Parathyroid adenoma (tissue), 2 donors: Measurements from ENCODE around the gene RABGGTB.
"Not testable (repeated sequence)": the region's sequence is repeated elsewhere in the genome, so short reads cannot be mapped to it uniquely, and the experiment has no call there.

ENCODE experiments used
- H2AFZ ChIP-seq: fragments of 300-600 bp; sonication (generic); one replicate; pipeline ENCODE4 v1.7.0; 2017; ENCODE audit warnings: antibody characterized with exemption, mild to moderate bottlenecking
- H3K27ac ChIP-seq: fragments of 300-600 bp; sonication (generic); one replicate; pipeline ENCODE4 v1.7.0; 2017
- H3K27me3 ChIP-seq: fragments of 300-600 bp; sonication (generic); one replicate; pipeline ENCODE4 v1.7.0; 2017; ENCODE audit warnings: low read length; ENCODE audit not compliant: control insufficient read depth, insufficient read depth
- H3K36me3 ChIP-seq: fragments of 300-600 bp; sonication (generic); one replicate; pipeline ENCODE4 v1.7.0; 2017; ENCODE audit warnings: low read length; ENCODE audit not compliant: control insufficient read depth, insufficient read depth
- H3K4me1 ChIP-seq: fragments of 300-600 bp; sonication (generic); one replicate; pipeline ENCODE4 v1.7.0; 2017; ENCODE audit warnings: control low read depth
- H3K4me2 ChIP-seq: fragments of 300-600 bp; sonication (generic); one replicate; pipeline ENCODE4 v1.7.0; 2017; ENCODE audit warnings: low read length
- H3K4me3 ChIP-seq: fragments of 300-600 bp; sonication (generic); one replicate; pipeline ENCODE4 v1.7.0; 2017; ENCODE audit warnings: low read depth, low read length
- H3K79me2 ChIP-seq: fragments of 300-600 bp; sonication (generic); one replicate; pipeline ENCODE4 v1.7.0; 2017; ENCODE audit warnings: control low read depth
- H3K9ac ChIP-seq: fragments of 300-600 bp; sonication (generic); one replicate; pipeline ENCODE4 v1.7.0; 2017; ENCODE audit warnings: mild to moderate bottlenecking
- H3K9me3 ChIP-seq: fragments of 300-600 bp; sonication (generic); one replicate; pipeline ENCODE4 v1.7.0; 2017; ENCODE audit warnings: low read length; ENCODE audit not compliant: control insufficient read depth
- TF ChIP-seq, protein P1 (sequence below): fragments of 300-600 bp; sonication (generic); IDR thresholded peaks from one replicate; pipeline ENCODE4 v1.7.0; 2017; ENCODE audit warnings: antibody characterized with exemption, mild to moderate bottlenecking
- donor health status: primary hyperparathyroidism.

Gene RABGGTB

GRCh38 chr1:75764057-75764655, 21.9 kb upstream of the RABGGTB start:
- Histone ChIP-seq H3K9me3 (no peaks in the 10 kb centered on the region), H3K36me3 (no peaks in the 10 kb centered on the region), H3K4me3 (no peak overlapping the region), H3K79me2 (no peaks in the 10 kb centered on the region), H3K9ac (no peak overlapping the region), H2AFZ (no peak overlapping the region), H3K27ac (no peak overlapping the region), H3K4me1 (no peaks in the 10 kb centered on the region), H3K4me2 (no peak overlapping the region), H3K27me3 (no peaks in the 10 kb centered on the region)
- TF ChIP-seq, protein P1, sequence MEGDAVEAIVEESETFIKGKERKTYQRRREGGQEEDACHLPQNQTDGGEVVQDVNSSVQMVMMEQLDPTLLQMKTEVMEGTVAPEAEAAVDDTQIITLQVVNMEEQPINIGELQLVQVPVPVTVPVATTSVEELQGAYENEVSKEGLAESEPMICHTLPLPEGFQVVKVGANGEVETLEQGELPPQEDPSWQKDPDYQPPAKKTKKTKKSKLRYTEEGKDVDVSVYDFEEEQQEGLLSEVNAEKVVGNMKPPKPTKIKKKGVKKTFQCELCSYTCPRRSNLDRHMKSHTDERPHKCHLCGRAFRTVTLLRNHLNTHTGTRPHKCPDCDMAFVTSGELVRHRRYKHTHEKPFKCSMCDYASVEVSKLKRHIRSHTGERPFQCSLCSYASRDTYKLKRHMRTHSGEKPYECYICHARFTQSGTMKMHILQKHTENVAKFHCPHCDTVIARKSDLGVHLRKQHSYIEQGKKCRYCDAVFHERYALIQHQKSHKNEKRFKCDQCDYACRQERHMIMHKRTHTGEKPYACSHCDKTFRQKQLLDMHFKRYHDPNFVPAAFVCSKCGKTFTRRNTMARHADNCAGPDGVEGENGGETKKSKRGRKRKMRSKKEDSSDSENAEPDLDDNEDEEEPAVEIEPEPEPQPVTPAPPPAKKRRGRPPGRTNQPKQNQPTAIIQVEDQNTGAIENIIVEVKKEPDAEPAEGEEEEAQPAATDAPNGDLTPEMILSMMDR: no peak

- TF ChIP-seq, protein P1: no peak
Observed at GRCh38 chr1:75765697-75766355, 20.2 kb upstream of the RABGGTB start.

GRCh38 chr1:75768016-75768415, 18.0 kb upstream of the RABGGTB start:
- Histone ChIP-seq H3K4me3 (no peak overlapping the region), H3K27ac (no peak overlapping the region)
- TF ChIP-seq, protein P1: no peak

More at GRCh38 chr1:75765697-75766355, 20.2 kb upstream of the RABGGTB start:
- H3K4me3 ChIP-seq: no peak overlapping the region
- H3K27me3 ChIP-seq: no peaks in the 10 kb centered on the region
- H3K9me3 ChIP-seq: no peaks in the 10 kb centered on the region
- H3K79me2 ChIP-seq: no peaks in the 10 kb centered on the region
- H3K4me1 ChIP-seq: no peaks in the 10 kb centered on the region
- H3K36me3 ChIP-seq: no peaks in the 10 kb centered on the region
- H3K4me2 ChIP-seq: no peak overlapping the region
- H3K9ac ChIP-seq: no peak overlapping the region
- H3K27ac ChIP-seq: no peak overlapping the region
- no peak overlapping the region for H2AFZ ChIP-seq

DNA sequence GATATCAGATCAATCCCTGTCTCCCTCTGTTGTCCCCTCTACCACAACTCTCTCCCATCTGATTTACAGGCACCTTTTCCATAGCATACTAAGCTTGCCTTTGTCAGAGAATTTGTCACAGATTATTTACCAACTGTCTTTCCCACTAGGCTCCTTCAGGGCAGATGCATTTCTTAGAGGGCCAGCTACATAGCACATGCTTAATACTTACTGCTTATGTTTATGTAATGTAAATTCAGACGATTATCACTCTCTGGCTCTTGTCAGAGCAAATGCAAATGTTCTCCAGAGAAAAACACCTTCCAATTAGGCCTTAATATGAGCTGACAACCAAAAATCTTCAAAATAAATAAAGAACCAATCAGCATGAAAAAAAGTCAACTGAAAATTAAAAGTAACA, 15.3 kb upstream of the RABGGTB start:
- TF ChIP-seq, protein P1: no peak
- Histone ChIP-seq H3K27ac (no peak overlapping the region), H3K4me2 (no peak overlapping the region), H3K36me3 (no peaks in the 10 kb centered on the region), H3K9me3 (no peaks in the 10 kb centered on the region), H3K4me3 (no peak overlapping the region), H3K79me2 (no peaks in the 10 kb centered on the region), H3K4me1 (no peaks in the 10 kb centered on the region), H2AFZ (no peak overlapping the region), H3K9ac (no peak overlapping the region), H3K27me3 (no peaks in the 10 kb centered on the region)

More at GRCh38 chr1:75768016-75768415, 18.0 kb upstream of the RABGGTB start:
- H3K36me3 ChIP-seq: no peaks in the 10 kb centered on the region
- no peaks in the 10 kb centered on the region for H3K4me1 ChIP-seq
- no peak overlapping the region for H3K9ac ChIP-seq
- no peak overlapping the region for H2AFZ ChIP-seq
- no peak overlapping the region for H3K4me2 ChIP-seq
- H3K79me2 ChIP-seq: no peaks in the 10 kb centered on the region
- H3K9me3 ChIP-seq: no peaks in the 10 kb centered on the region
- H3K27me3 ChIP-seq: no peaks in the 10 kb centered on the region

DNA sequence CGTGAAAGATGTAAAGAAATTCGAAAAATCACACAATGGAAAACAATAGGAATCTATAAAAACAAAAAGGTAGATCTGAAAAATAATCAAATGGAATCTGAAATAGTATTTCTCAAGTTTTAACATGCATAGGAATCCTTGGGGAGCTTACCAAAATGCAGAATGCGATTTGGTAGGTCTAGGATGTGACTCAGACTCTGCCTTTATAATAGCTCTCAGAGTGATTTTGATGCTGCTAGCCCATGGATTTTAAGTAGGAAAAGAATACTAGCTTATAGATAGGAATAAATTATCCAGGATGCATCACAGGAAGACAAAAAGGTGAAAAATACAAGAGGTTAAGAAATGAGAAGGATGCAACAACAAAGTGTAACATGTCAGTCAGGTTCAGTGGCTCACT, 14.1 kb upstream of the RABGGTB start:
- no peak overlapping the region for H3K9ac ChIP-seq
- no peak overlapping the region for H3K27ac ChIP-seq
- TF ChIP-seq, protein P1: no peak
- H2AFZ ChIP-seq: no peak overlapping the region
- H3K79me2 ChIP-seq: no peaks in the 10 kb centered on the region
- no peaks in the 10 kb centered on the region for H3K27me3 ChIP-seq
- no peaks in the 10 kb centered on the region for H3K4me1 ChIP-seq
- no peak overlapping the region for H3K4me3 ChIP-seq
- H3K36me3 ChIP-seq: no peaks in the 10 kb centered on the region
- H3K9me3 ChIP-seq: no peaks in the 10 kb centered on the region
- H3K4me2 ChIP-seq: no peak overlapping the region

DNA sequence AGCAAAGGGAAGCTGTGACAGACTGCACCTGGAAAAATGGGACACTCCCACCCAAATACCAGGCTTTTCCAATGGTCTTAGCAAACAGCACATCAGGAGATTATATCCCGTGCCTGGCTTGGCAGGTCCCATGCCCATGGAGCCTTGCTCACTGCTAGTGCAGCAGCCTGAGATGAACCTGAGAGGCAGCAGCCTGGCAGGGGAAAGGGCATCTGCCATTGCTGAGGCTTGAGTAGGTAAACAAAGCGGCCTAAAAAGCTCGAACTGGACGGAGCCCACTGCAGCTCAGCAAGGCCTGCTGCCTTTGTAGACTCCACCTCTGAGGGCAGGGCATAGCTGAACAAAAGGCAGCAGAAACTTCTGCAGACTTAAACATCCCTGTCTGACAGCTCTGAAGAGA, 8.2 kb upstream of the RABGGTB start:
- H3K27me3 ChIP-seq: not testable (repeated sequence)

GRCh38 chr1:75778694-75779093, 7.4 kb upstream of the RABGGTB start:
- H3K4me2 ChIP-seq, H2AFZ ChIP-seq, H3K9ac ChIP-seq, H3K36me3 ChIP-seq, H3K4me3 ChIP-seq, H3K9me3 ChIP-seq, H3K79me2 ChIP-seq, H3K27ac ChIP-seq, H3K4me1 ChIP-seq, H3K27me3 ChIP-seq: not testable (repeated sequence)

More for the DNA sequence above, 8.2 kb upstream of the RABGGTB start:
- H3K4me3 ChIP-seq, H2AFZ ChIP-seq, H3K9me3 ChIP-seq, H3K27ac ChIP-seq, H3K4me1 ChIP-seq, H3K79me2 ChIP-seq, H3K36me3 ChIP-seq, H3K4me2 ChIP-seq, H3K9ac ChIP-seq: not testable (repeated sequence)
